ENCODE data around the gene TRAPPC11.

GRCh38 chr4:183639291-183639690 is 19.8 kb upstream of the TRAPPC11 start:
- TF ChIP-seq CTCF (IDR thresholded peaks at IDR 0.05) (no peak), POLR2A (IDR thresholded peaks at IDR 0.05) (no peak)
